GM12801 (cell line): ENCODE measurements around the gene MGLL.

Experiments
- CTCF ChIP-seq: IDR thresholded peaks from one replicate; pipeline ENCODE4 v1.5.1; 2011; ENCODE audit warnings: control low read depth; ENCODE audit not compliant: insufficient read length; ENCODE audit errors: extremely low read depth

The MGLL gene

GRCh38 chr3:127676456-127676855 lies 145.9 kb downstream of the MGLL start:
- TF ChIP-seq CTCF, result no peak

- no peak for TF ChIP-seq CTCF
Observed at GRCh38 chr3:127675651-127676391, 146.5 kb downstream of the MGLL start.

GRCh38 chr3:127674790-127675189 lies 147.5 kb downstream of the MGLL start:
- no peak for TF ChIP-seq CTCF

GRCh38 chr3:127674101-127674721 lies 148.1 kb downstream of the MGLL start:
- no peak for TF ChIP-seq CTCF

- no peak for TF ChIP-seq CTCF
Observed at GRCh38 chr3:127673191-127674100, 148.9 kb downstream of the MGLL start.

GRCh38 chr3:127672429-127673190 lies 149.7 kb downstream of the MGLL start, which contains the start of gene ABTB1:
Gene ABTB1 (plus strand): TSS chr3:127672952. CDS start chr3:127673026, 74 bp downstream.
- TF ChIP-seq CTCF, result no peak
